Measurements from ENCODE around the gene GPRC6A. TPM values are rescaled to one million over a fixed set of nuclear protein-coding genes. Genes with fewer than 3 reads are reported as not detected.

Gene GPRC6A
- total RNA-seq, 2 experiments from 2014 or later = not detected

Other genes starting within 250 kb of the GPRC6A start
- gene RSPH4A, start 212.6 kb downstream of the GPRC6A start, total RNA-seq = under 1 TPM in 1 of 2 experiments, not detected in 1; 0.11 TPM
- 10 to 100 TPM; 22.6 to 25.5 TPM for gene ZUP1, start 160.3 kb downstream of the GPRC6A start, total RNA-seq
- gene KPNA5, start 147.9 kb downstream of the GPRC6A start, total RNA-seq = 10 to 100 TPM; 10.4 to 13.6 TPM
- not detected for gene FAM162B, start 63.4 kb downstream of the GPRC6A start, total RNA-seq
- not detected for gene RFX6, start 48.2 kb upstream of the GPRC6A start, total RNA-seq